GM21576 (cell line): ENCODE data around the gene TMCC2.

Experiments
- ATAC-seq: cut with Tn5 transposase; IDR thresholded peaks from one replicate; pipeline ENCODE4 v1.9.1; 2021; ENCODE audit warnings: mild to moderate bottlenecking, moderate library complexity; ENCODE audit not compliant: unreplicated experiment

The TMCC2 gene

DNA sequence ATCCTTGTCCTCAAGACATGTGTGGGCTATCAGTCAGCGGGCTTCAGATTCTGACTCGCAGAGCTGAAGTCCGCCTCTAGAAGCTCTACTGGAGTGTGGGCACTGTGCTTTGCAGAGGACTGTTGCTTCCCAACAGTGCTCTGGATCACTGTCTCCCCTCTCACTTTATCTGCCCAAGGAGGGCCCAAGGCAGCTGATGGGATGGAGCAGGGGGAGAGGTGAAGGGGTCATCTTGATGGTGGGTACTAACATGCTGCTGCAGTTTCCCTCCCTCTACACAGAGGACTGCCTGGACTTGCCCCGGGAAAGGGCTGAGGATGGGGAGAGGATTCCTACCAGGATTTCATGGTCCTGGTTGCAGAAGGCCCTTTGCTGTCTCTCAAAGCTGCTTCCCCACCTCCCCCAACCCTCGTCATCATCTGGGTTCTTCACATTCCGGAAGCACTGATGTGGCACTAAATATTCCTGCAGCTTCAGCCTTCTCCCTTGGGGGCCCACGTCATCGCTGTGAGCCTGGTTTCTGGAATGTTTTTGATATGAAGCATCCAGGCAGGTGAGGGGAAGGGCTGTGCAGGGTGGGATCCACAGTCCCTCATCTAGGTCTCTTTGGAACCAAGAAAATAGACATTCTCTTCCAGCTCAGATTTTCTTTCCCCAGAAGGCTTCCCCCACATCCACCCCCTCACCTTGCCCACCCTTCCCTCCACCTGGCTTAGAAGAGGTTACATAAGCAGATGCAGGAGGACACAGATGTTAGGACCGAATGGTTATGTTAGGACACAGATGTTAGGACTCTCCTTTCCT, 70.6 kb downstream of the TMCC2 start:
- ATAC-seq = no peak

DNA sequence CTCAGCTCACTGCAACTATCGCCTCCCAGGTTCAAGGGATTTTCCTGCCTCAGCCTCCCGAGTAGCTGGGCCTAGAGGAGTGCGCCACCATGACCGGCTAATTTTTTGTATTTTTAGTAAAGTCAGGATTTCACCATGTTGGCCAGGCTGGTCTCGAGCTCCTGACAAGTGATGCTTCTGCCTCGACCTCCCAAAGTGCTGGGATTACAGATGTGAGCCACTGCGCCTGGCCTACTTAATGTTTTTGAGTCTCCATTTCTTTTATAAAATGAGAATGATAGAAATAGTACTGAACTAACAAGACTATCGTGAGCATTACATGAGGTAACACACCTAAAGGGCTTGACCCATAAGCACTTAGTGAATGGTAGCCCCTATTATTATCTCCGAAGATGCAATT, 72.4 kb downstream of the TMCC2 start:
- ATAC-seq = no peak

DNA sequence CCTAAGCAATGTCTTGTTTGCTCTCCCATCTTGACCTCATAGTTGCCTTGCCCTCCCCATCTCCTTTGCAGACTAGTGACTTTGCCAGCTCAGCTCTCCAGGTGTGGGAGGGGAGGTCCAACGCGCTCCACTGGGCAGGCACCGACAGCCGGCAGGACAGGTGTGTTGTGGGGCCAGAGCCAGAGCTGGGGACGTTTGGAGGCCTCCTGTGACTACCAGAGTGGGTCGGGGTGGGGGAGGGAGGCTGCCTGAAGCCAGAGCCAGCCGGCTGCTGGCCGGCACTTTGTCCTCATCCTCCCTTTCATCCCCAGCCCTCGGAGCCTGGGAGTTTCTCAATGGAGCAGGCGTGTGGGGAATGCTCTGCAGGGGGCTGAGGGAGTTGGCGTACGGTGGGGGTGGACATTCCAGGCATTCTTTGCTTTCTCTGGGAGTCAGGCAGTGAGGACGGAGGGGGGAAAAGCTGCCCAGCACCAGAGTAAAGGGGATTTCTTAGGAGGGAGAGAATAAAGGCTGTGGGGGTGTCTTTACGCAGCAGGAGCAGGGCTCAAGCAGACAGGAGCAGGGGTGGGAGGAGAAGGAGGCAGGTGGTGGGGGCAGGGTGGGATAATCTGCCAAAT, 73.6 kb downstream of the TMCC2 start:
- ATAC-seq = no peak

DNA sequence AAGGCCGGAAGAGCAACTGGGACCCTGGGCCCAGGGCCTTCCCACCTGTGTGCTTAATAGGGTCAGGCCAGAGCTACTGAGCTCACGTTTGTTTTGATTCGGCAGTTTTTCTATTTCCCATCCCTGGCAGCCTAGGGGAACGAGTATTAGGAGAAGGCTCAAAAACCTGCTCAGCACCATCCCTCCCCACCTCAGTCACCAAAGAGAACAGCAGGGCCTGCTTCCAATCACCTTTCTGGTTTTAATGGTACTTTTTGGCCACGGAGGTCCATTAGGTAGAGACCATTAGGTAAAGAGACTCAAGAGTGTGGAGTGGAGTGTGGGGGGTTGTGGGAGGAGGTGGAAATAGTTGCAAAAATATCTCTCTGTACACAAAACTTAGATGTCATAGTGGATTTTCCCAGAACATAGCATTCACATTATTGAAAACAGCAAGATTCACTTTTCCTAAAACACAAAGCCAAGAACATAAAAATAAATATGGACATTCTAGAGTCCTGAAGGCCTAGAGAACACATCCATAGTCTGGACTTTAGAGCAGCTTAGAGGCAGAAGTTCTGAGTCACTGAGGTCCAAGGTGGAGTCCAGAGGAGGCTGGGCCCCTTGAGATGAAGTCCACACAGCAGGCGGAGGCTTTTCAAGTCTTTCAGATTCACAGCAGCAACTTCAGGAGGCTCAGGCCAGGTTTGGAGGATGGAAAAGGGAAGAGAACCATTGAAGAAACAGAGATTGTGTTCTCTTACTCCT, 74.3 kb downstream of the TMCC2 start:
- no peak for ATAC-seq

DNA sequence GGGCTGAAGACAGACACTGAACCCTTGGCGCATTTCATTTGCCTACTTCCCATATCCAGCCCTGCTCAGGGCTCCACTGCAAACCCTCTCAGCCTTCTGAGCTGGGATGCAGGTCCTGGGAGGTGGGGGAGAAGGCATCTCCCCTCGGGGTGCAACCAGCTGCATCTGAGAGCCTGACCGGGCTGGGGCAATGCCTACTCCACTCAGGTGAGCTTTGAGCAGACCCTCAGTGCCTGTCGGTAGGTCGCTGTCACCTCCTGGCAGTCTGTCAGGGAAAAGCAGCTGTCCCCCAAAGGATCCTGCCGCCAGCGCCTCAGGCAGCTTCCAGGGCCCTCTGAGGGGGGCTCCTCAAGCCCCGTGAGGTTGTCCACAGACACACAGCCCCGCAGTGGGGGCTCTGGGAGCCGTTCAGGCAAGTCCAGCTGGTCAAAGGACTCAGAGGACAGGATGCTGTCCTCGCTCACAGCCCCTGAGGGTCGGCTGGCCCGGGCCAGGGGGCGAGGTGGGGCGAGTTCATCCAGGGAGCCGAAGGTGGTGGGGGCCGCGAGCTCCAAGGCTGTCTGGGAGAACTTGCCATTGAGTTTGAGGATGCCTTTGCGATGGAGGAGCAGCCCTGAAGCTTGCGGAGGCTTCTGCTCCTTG, 75.6 kb downstream of the TMCC2 start:
- ATAC-seq = no peak

DNA sequence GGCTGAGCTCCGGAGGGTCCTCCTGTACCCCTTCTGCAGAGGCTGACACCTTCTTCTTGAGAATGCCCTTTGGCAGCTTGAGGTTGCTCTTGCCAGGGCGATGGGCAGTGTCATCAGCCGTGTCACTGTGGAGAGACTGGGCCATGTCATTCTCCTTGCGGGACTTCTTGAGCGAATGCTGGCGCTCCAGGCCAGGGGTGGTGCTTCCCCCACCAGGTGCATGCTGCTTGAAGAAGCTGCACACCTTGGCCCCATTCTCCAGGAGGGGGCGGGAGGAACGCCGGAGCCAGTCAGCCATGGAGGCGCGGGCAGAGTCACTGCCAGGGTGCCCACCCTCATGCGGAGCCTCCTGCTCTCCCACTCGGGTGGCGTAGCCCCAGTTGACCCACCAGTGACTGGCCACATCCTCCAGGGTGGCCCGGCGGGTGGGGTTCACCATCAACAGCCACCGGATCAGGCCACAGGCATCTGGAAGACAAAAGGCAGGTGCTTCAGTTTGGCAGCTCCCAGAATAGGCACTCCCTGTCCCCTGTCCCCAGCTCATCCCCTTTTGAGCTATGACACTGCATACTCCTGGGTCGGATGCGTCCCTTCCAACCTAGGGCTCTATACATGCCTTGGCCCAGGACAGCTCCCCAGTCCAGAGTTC, 76.4 kb downstream of the TMCC2 start:
- ATAC-seq = no peak

DNA sequence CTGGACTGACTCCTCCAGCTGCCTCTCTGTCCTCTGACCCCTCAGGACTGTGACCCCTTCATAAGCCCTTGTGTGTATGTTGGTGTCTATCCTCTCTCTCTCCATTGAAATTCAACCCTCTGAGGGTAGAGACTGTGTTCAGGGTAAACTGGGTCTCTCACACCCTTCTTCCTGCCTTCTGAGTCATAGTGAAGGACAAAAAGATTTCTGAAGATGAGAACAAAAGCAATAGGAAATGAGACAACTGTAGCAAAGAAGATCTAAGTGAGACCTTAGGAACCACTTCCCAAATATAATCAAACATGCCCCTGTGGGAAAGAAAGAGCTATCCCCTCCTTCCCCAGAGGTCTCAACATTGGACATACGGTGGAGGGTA, 76.9 kb downstream of the TMCC2 start:
- no peak for ATAC-seq

DNA sequence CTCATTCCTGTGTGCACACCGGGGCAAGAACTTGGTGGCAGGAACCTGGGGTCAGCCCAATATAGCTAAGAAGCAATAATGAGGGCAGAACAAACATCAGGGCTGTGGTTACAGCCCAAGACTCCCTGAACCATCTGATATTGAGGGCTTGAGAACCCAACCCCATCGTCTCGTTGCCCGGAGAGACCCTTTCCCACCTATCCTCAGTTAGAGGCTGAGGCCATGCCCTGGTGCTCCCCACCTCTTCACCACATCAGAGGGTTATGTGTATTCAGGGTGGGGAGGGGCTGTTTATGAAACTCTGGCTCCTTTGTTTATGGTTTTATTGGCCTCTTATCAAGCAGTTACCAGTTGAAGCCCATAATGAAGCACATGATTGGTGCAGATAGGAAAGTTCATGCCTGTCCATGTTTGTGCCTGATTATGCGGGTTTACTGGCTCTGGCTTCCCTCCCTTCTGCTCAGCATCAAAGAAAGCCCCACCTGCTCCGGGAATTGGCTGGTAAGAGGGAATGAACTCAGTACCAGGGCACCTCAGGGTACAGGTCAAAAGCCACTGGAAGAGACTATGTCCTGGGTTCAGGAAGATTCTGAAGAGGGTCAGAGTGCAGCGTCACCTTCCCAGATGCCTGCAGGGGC, 79.3 kb downstream of the TMCC2 start:
- ATAC-seq = no peak

DNA sequence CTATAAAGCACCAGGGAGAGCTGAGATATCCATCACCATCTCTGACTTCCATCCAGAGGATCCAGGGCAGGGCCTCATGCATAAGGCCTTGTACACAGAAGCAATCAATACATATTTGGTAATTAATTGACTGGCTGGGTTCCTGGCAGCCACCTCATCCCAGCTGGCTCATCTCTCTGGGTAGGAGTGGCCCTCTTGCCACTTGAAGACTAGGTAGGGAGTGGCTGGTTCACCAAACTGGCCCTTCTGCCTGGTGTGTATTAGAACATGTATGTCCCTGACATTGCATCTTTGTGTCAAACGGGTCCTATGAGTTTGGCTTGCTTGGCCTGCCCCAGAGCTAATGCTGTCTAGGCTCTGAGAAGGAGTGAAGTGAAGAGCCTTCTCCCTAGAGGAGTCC, 82.0 kb downstream of the TMCC2 start:
- ATAC-seq = no peak

DNA sequence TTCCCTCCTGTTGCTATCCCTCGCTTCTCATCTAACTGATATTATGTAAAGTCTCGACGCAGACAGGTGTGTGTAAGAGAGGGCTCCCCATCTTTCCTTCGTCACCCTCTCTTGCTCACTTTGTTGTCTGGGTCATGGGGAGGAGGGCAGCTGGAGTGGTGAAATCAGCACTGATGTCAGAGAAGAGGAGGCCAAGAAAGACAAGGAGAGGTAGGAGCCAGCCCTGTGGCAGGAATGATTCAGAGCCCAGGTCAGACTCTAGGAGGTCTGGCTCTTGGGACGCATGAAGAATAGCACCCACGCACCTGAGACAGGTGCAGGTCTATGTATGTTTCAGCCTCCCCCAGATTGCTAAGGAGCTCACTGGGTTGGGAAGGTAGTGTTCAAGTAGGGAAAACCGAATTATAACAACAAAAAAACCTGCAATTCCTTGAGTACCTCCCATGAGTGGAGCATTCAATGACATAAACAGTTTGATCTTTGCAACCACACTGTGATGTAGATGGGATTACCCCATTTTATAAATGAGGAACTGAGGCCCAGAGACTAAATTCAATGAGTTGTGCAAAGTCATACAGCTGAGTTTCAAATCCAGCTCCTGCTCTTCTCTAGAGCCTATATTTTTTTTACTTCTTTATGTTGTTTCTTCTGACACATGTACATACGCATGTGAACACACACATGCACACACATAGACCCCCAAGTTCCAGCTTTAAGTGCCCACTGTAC, 83.4 kb downstream of the TMCC2 start:
- ATAC-seq = no peak

DNA sequence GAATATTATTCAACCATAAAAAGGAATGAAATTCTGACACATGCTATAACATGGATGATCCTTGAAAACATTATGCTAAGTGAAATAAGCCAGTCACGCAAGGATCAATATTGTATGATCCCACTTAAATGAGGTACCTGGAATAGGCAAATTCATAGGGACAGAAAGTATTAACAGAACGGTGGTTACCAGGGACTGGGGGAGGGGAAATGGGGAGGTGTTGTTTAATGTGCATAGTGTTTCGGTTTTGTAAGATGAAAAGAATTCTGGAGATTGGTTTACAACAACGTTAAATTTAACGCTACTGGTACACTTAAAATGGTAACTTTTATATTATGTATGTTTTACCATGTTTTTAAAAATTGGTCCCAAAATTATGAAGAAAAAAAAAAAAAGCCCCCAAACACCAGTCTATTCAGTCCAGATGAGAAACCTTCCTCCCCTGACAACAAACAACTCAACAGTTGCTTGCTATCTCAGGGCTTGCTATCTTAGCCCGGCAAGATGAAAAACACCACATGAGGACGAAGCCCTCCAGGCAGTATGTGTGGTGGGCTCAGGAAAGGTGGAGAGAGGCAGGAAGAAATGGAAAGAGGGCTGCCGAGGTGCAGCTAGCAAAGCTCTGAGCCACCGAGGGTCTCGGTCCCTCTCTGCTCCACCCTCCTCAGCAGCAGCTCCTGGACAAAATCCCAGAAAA, 85.3 kb downstream of the TMCC2 start:
- ATAC-seq = no peak

DNA sequence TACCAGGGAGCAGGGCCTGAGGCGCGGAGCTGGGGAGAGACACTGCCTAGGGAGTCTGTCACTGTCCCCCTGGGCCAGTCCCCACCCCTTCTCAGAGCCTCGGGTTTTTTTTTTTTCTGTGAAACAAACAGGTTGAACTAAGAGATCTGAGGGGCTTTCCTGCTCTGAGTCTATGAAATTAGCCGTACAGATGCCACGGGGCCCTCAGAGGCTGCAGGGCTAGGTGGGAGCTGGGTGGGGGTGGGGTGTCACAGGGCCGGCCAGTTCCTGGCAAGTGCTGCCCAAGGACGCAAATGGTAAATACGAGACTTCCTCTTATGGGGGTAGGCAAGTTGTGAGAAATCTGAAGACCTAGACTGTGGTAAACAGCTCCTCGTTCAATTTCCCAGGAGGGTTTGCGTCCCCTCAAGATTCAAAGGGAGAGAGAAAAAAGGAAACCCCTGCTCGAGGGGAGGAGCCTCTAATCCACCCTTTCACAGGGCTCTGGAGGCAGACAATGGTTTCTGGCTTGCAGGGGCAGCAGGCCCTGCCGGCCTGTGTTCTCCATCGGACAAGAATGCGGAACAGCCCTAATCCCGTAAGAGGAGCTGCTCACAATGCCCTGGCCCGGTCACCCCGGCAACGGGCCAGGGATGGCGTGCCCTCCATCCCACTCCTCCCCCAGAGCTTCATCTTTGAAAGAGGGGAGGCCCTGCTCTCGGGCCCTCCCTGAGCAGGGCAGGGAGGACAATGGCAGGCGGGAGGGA, 86.0 kb downstream of the TMCC2 start:
- peak; percentile 45 for ATAC-seq

DNA sequence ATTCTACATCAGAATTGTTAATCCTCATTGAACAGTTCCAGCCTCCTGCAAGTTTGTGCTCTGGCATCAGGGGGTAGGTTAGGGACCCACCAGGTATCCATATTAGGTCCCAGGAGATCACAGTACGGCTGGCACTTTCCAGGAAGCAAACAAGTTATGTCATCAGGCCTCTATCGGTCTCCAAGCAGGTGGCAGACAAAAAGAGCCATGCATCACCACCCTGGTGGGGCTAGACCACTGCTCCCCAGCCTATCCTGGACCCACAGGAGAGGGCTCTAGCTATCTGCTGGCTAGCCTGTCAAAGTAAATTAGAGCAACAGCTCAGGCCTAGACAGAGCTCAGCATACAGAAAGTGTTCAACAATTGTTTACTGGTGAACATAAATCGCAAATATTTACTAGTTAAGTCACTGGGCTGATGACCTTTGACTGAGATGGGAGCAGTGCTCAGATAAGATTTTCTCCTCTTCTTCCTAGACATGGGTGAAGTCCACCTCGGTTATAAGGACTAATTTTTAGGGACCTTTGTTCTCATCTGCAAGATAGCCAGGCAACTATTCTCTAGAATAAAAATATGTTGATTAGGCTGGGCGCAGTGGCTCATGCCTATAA, 87.4 kb downstream of the TMCC2 start:
- ATAC-seq = no peak

DNA sequence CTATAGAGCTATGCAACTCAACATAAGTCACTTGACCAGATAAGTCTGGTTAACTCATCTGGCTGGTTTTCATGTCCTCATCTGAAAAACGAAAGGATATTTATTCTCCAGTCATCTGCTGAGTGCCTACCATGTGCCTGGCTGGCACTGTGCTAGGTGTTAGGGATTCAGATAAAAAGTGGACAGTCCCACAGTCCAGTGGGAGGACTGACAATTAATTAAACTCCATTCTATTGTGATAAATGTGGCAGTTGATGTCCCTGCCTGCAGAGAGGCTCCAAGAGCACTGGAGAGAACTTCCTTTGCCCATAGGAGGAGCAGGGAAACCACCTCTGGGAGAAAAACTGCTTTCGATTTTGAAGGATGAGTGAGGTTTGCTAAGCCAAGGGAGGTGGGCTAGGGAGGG, 88.4 kb downstream of the TMCC2 start:
- ATAC-seq = no peak

DNA sequence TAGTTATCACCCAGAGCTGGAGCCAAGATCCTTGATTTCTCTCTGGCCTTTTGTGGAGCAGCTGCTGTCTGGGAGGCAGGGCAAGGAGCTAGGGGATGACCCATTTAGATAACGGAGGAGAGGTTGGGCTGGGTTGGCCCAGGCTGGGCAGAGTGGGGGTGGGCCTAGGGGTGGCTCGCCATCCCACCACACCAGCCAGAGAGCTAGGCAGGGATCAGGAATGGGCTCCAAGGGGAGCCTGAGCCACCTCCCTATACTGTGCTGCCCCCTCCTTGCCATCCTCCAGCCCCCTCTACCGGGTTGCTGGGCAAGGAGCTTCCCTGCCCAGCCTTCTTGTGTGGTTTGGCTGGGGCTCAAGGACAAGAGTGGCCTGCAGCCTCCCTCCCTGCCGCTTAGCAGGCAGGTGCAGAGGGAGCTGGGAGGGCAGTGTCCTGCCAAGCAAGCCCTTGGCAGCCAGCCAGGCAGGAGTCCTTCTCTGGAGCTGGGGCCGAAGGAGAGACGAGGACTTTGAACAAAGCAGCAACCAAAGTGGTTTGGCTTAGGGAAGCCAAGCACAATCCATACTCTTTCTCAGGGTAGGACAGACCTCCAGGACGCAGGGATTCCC, 89.7 kb downstream of the TMCC2 start:
- no peak for ATAC-seq

DNA sequence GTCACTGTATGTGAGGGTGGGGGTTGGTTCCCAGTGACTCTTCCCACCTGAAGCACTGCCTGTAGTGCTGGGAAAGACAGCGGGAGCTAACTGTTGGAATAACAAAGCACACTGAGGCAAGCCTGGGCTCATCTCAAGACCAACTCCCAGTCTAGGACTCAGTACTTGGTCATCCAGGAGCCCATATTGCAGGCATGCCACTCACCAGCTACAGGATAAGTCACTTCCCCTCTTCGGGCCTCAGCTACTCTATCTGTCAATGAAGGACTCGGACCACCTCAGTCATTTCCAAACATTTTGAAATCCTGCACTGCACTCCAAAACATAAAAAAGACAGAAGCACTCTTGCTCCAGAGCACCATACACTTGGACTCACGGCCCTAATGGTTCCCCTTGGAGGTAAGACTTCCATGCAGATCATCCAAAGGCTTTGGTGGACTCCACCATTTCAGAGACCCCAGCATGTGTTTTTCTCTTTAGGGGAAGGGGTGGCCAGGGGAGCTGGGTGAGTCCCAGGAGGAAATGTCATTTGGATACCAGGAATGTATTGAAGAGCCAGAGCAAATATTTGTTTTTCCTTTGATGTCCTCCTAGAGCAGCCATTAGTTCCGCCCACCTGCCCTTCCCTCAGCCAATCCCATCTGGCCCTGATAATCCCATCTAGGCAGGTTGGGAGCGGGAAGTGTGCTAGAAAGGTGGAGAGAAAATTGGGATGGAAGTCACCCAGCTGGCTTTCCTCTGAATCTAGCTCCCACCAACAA, 90.7 kb downstream of the TMCC2 start:
- ATAC-seq = no peak
